CD4-positive, alpha-beta T cell treated with Interleukin-15 for 4 hours (primary cell): Measurements from ENCODE around the gene TICAM2.
A peak's percentile ranks its signal among the peaks of the same experiment; 100 is the strongest.

Experiments used
- DNase-seq: peaks from one replicate; pipeline ENCODE4 v3.0.0-alpha.2; 2020; ENCODE audit warnings: low spot score

TICAM2 gene

GRCh38 chr5:115607935-115608334 is 5.7 kb upstream of the TICAM2 start:
- DNase-seq, result no peak

- no peak for DNase-seq
Observed at GRCh38 chr5:115605436-115605835, 3.2 kb upstream of the TICAM2 start.

GRCh38 chr5:115602591-115603125 is 379 bp upstream of the TICAM2 start:
- DNase-seq, result no peak

- DNase-seq, result no peak
Observed at GRCh38 chr5:115600766-115601165, 1.5 kb downstream of the TICAM2 start.

- no peak for DNase-seq
Observed at GRCh38 chr5:115599924-115600323, 2.4 kb downstream of the TICAM2 start.

- DNase-seq, result no peak
Observed at GRCh38 chr5:115599502-115599901, 2.8 kb downstream of the TICAM2 start.

- no peak for DNase-seq
Observed at GRCh38 chr5:115594128-115595047, 7.9 kb downstream of the TICAM2 start.

GRCh38 chr5:115589043-115589442 is 13.2 kb downstream of the TICAM2 start:
- DNase-seq, result no peak

- DNase-seq, result no peak
Observed at GRCh38 chr5:115588640-115589039, 13.6 kb downstream of the TICAM2 start.

- peak; percentile 29 for DNase-seq
Observed at GRCh38 chr5:115586525-115587146, 15.6 kb downstream of the TICAM2 start.

GRCh38 chr5:115585265-115585664 is 17.0 kb downstream of the TICAM2 start:
- no peak for DNase-seq

- no peak for DNase-seq
Observed at GRCh38 chr5:115584501-115584900, 17.8 kb downstream of the TICAM2 start.

GRCh38 chr5:115583474-115583873 is 18.8 kb downstream of the TICAM2 start:
- DNase-seq, result no peak

- no peak for DNase-seq
Observed at GRCh38 chr5:115580941-115581340, 21.3 kb downstream of the TICAM2 start.

GRCh38 chr5:115579747-115580173 is 22.5 kb downstream of the TICAM2 start:
- no peak for DNase-seq

- no peak for DNase-seq
Observed at GRCh38 chr5:115579216-115579615, 23.1 kb downstream of the TICAM2 start.

- DNase-seq, result no peak
Observed at GRCh38 chr5:115578657-115579056, 23.6 kb downstream of the TICAM2 start.

- no peak for DNase-seq
Observed at GRCh38 chr5:115577741-115578140, 24.5 kb downstream of the TICAM2 start.

GRCh38 chr5:115577329-115577728 is 24.9 kb downstream of the TICAM2 start:
- no peak for DNase-seq

- DNase-seq, result no peak
Observed at GRCh38 chr5:115575167-115576070, 26.9 kb downstream of the TICAM2 start.

GRCh38 chr5:115573133-115573532 is 29.1 kb downstream of the TICAM2 start:
- no peak for DNase-seq

GRCh38 chr5:115571441-115571878 is 30.8 kb downstream of the TICAM2 start:
- DNase-seq, result no peak
